Measurements from ENCODE around the gene FRMD4A. TPM values are rescaled to one million over a fixed set of nuclear protein-coding genes. Genes with fewer than 3 reads are reported as not detected.

The FRMD4A gene
- total RNA-seq, 2 donors from 2014 or later, result 55.9 to 81.0 TPM

GRCh38 chr10:13920465-13920864, 410.3 kb downstream of the FRMD4A start:
- Histone ChIP-seq H3K36me3 (no peaks in the 10 kb centered on the region), H3K4me1 (ENCODE audit: control insufficient read depth in 1 of 2, low read depth in 2 of 2) (peaks cover 0 to 27% of the 10 kb centered on the region in 2 donors), H3K9me3 (no peaks in the 10 kb centered on the region), H3K27ac (no peak overlapping the region), H3K4me3 (no peak overlapping the region), H3K27me3 (replicated peaks; ENCODE audit: insufficient read depth) (no peaks in the 10 kb centered on the region)
- ATAC-seq (ENCODE audit: insufficient number of reproducible peaks, low FRiP score, low read depth) (no peak), DNase-seq (ENCODE audit: low spot score) (no peak)
- TF ChIP-seq CTCF (IDR thresholded peaks at IDR 0.05), result no peak

- TF ChIP-seq CTCF (IDR thresholded peaks at IDR 0.05), result no peak
- H3K36me3 ChIP-seq, result no peaks in the 10 kb centered on the region
- DNase-seq (ENCODE audit: low spot score) (no peak), ATAC-seq (ENCODE audit: insufficient number of reproducible peaks, low FRiP score, low read depth) (no peak)
- no peaks in the 10 kb centered on the region for H3K27me3 ChIP-seq (replicated peaks; ENCODE audit: insufficient read depth)
- H3K27ac ChIP-seq, result no peak overlapping the region
- H3K4me1 ChIP-seq (ENCODE audit: control insufficient read depth in 1 of 2, low read depth in 2 of 2), result peaks cover 0 to 27% of the 10 kb centered on the region in 2 donors
- no peaks in the 10 kb centered on the region for H3K9me3 ChIP-seq
- no peak overlapping the region for H3K4me3 ChIP-seq
Measured at GRCh38 chr10:13920031-13920430, 410.7 kb downstream of the FRMD4A start.

GRCh38 chr10:13917791-13918190, 412.9 kb downstream of the FRMD4A start:
- DNase-seq (ENCODE audit: low spot score), result no peak
- H3K4me1 ChIP-seq (ENCODE audit: control insufficient read depth in 1 of 2, low read depth in 2 of 2), result peaks cover 0 to 15% of the 10 kb centered on the region in 2 donors
- H3K4me3 ChIP-seq, result no peak overlapping the region
- H3K9me3 ChIP-seq, result no peaks in the 10 kb centered on the region
- TF ChIP-seq CTCF (IDR thresholded peaks at IDR 0.05), result no peak
- H3K27ac ChIP-seq, result no peak overlapping the region
- ATAC-seq (ENCODE audit: insufficient number of reproducible peaks, low FRiP score, low read depth), result no peak
- no peaks in the 10 kb centered on the region for H3K27me3 ChIP-seq (replicated peaks; ENCODE audit: insufficient read depth)
- no peaks in the 10 kb centered on the region for H3K36me3 ChIP-seq

GRCh38 chr10:13916384-13916947, 414.3 kb downstream of the FRMD4A start:
- H3K4me3 ChIP-seq, result no peak overlapping the region
- no peaks in the 10 kb centered on the region for H3K36me3 ChIP-seq
- no peak for TF ChIP-seq CTCF (IDR thresholded peaks at IDR 0.05)
- DNase-seq (ENCODE audit: low spot score) (no peak), ATAC-seq (ENCODE audit: insufficient number of reproducible peaks, low FRiP score, low read depth) (no peak)
- no peaks in the 10 kb centered on the region for H3K9me3 ChIP-seq
- no peak overlapping the region for H3K27ac ChIP-seq
- peaks cover 0 to 15% of the 10 kb centered on the region in 2 donors for H3K4me1 ChIP-seq (ENCODE audit: control insufficient read depth in 1 of 2, low read depth in 2 of 2)
- no peaks in the 10 kb centered on the region for H3K27me3 ChIP-seq (replicated peaks; ENCODE audit: insufficient read depth)

- ATAC-seq (ENCODE audit: insufficient number of reproducible peaks, low FRiP score, low read depth) (no peak), DNase-seq (ENCODE audit: low spot score) (no peak)
Measured at GRCh38 chr10:13915710-13916109, 415.0 kb downstream of the FRMD4A start.

More at GRCh38 chr10:13915710-13916109, 415.0 kb downstream of the FRMD4A start:
- TF ChIP-seq CTCF (IDR thresholded peaks at IDR 0.05), result no peak
- Histone ChIP-seq H3K4me1 (ENCODE audit: control insufficient read depth in 1 of 2, low read depth in 2 of 2) (peaks cover 0 to 18% of the 10 kb centered on the region in 2 donors), H3K9me3 (no peaks in the 10 kb centered on the region), H3K27me3 (replicated peaks; ENCODE audit: insufficient read depth) (no peaks in the 10 kb centered on the region), H3K4me3 (no peak overlapping the region), H3K27ac (no peak overlapping the region), H3K36me3 (no peaks in the 10 kb centered on the region)
